BLaER1 treated with 17β-estradiol and CSF1 and Interleukin-3, amounts not matched to agents 10 nM and 100 nM (cell line): Measurements from ENCODE around the gene FFAR1.
A peak's percentile ranks its signal among the peaks of the same experiment; 100 is the strongest.
"Not testable (repeated sequence)": the region's sequence is repeated elsewhere in the genome, so short reads cannot be mapped to it uniquely, and the experiment has no call there.

ENCODE experiments used
- H3K27ac ChIP-seq, 11 experiments: shearing (Covaris generic); formaldehyde crosslinking; 2 replicates each; pipeline ENCODE4 v1.8.1; 2022
- H3K27me3 ChIP-seq, 11 experiments: shearing (Covaris generic); formaldehyde crosslinking; 2 replicates each; pipeline ENCODE4 v1.8.1; 2022
- H3K36me3 ChIP-seq, 11 experiments: shearing (Covaris generic); formaldehyde crosslinking; 2 replicates each; pipeline ENCODE4 v1.8.1; 2022
- H3K4me1 ChIP-seq, 10 experiments: shearing (Covaris generic); formaldehyde crosslinking; 2 replicates each; pipeline ENCODE4 v1.8.1; 2022
- H3K4me2 ChIP-seq, 11 experiments: shearing (Covaris generic); formaldehyde crosslinking; 2 replicates each; pipeline ENCODE4 v1.8.1; 2022
- H3K4me3 ChIP-seq, 10 experiments: shearing (Covaris generic); formaldehyde crosslinking; 2 replicates each; pipeline ENCODE4 v1.8.1; 2022
- H3K9ac ChIP-seq, 11 experiments: shearing (Covaris generic); formaldehyde crosslinking; 2 replicates each; pipeline ENCODE4 v1.8.1; 2022
- H3K9me3 ChIP-seq, 11 experiments: shearing (Covaris generic); formaldehyde crosslinking; replicated peaks in 1 of 11; 2 replicates each; pipeline ENCODE4 v1.8.1; 2022
- H4K20me1 ChIP-seq, 11 experiments: shearing (Covaris generic); formaldehyde crosslinking; 2 replicates each; pipeline ENCODE4 v1.8.1; 2022
- Cebpa-rat ChIP-seq, 11 experiments: shearing (Covaris generic); IDR thresholded peaks; 2 replicates each; pipeline ENCODE4 v1.8.1; 2022

FFAR1 gene

GRCh38 chr19:35354898-35355297 is 7.2 kb downstream of the FFAR1 start:
- H3K9ac ChIP-seq = peak overlapping the region in 1 of 11 experiments; percentile 9; a peak in 2 of 22 replicates
- H3K27ac ChIP-seq = no peak overlapping the region
- no peaks in the 10 kb centered on the region for H4K20me1 ChIP-seq
- H3K9me3 ChIP-seq = no peaks in the 10 kb centered on the region
- H3K4me3 ChIP-seq = no peak overlapping the region
- no peak for TF ChIP-seq Cebpa-rat (IDR thresholded peaks at IDR 0.05)
- H3K4me1 ChIP-seq = peaks cover 70 to 93% (median 84%) of the 10 kb centered on the region in 10 experiments
- H3K27me3 ChIP-seq = no peaks in the 10 kb centered on the region
- H3K36me3 ChIP-seq = peaks cover 0 to 20% (median 0%) of the 10 kb centered on the region in 11 experiments; a peak in 5 of 22 replicates
- H3K4me2 ChIP-seq = peak overlapping the region in 10 of 11 experiments; percentile 2 to 96 (median 68); a peak in 13 of 22 replicates

- Histone ChIP-seq H3K27ac (peak overlapping the region in 5 of 11 experiments; percentile 13 to 44 (median 32); a peak in 9 of 22 replicates), H3K9me3 (no peaks in the 10 kb centered on the region), H4K20me1 (no peaks in the 10 kb centered on the region), H3K4me3 (no peak overlapping the region), H3K9ac (peak overlapping the region in 5 of 11 experiments; percentile 18 to 44 (median 26); a peak in 3 of 22 replicates), H3K4me1 (peaks cover 62 to 86% (median 76%) of the 10 kb centered on the region in 10 experiments), H3K4me2 (peak overlapping the region; percentile 40 to 96 (median 68)), H3K36me3 (peaks cover 0 to 20% (median 0%) of the 10 kb centered on the region in 11 experiments; a peak in 5 of 22 replicates), H3K27me3 (no peaks in the 10 kb centered on the region)
- no peak for TF ChIP-seq Cebpa-rat (IDR thresholded peaks at IDR 0.05)
These were observed 8.2 kb downstream of the FFAR1 start for GRCh38 chr19:35355791-35356460.

- no peaks in the 10 kb centered on the region for H3K9me3 ChIP-seq
- H3K36me3 ChIP-seq = peaks cover 0 to 20% (median 0%) of the 10 kb centered on the region in 11 experiments; a peak in 5 of 22 replicates
- H3K4me1 ChIP-seq = peaks cover 48 to 77% (median 66%) of the 10 kb centered on the region in 10 experiments
- H3K4me2 ChIP-seq = peak within 1 kb of the TSS; percentile 40 to 96 (median 65)
- H3K27me3 ChIP-seq = no peaks in the 10 kb centered on the region
- no peak within 1 kb of the TSS for H3K4me3 ChIP-seq
- H4K20me1 ChIP-seq = no peaks in the 10 kb centered on the region
- TF ChIP-seq Cebpa-rat (IDR thresholded peaks at IDR 0.05) = peak in 10 of 11 experiments; percentile 26 to 90 (median 76); a peak in 14 of 22 replicates
- peak within 1 kb of the TSS in 2 of 11 experiments; percentile 5 to 12; a peak in 2 of 22 replicates for H3K9ac ChIP-seq
- H3K27ac ChIP-seq = peak within 1 kb of the TSS in 9 of 11 experiments; percentile 3 to 57 (median 30); a peak in 11 of 22 replicates
These were observed 10.3 kb downstream of the FFAR1 start, which contains the start of gene FFAR3 for GRCh38 chr19:35357867-35358573. Gene FFAR3 (plus strand): TSS chr19:35358460. CDS start chr19:35358891, 431 bp downstream.

- Histone ChIP-seq H3K36me3 (peaks cover 0 to 20% (median 0%) of the 10 kb centered on the region in 11 experiments; a peak in 5 of 22 replicates), H3K4me2 (peak overlapping the region in 1 of 11 experiments; percentile 20; a peak in 2 of 22 replicates), H3K4me1 (peaks cover 40 to 69% (median 58%) of the 10 kb centered on the region in 10 experiments)
- not testable (repeated sequence) for H4K20me1 ChIP-seq, H3K9me3 ChIP-seq, H3K27ac ChIP-seq, H3K4me3 ChIP-seq, H3K27me3 ChIP-seq, H3K9ac ChIP-seq
These were observed 11.1 kb downstream of the FFAR1 start for GRCh38 chr19:35358834-35359233.

GRCh38 chr19:35359395-35359794 is 11.7 kb downstream of the FFAR1 start:
- H3K4me2 ChIP-seq = peak overlapping the region in 3 of 11 experiments; percentile 20 to 33 (median 22); a peak in 3 of 22 replicates
- not testable (repeated sequence) for H3K27me3 ChIP-seq, H3K9me3 ChIP-seq, H3K27ac ChIP-seq, H3K9ac ChIP-seq, H4K20me1 ChIP-seq, H3K4me3 ChIP-seq
- H3K36me3 ChIP-seq = peaks cover 0 to 15% (median 0%) of the 10 kb centered on the region in 11 experiments; a peak in 5 of 22 replicates
- H3K4me1 ChIP-seq = peaks cover 39 to 63% (median 52%) of the 10 kb centered on the region in 10 experiments

- H3K27ac ChIP-seq, H3K4me2 ChIP-seq, H3K9ac ChIP-seq, H3K9me3 ChIP-seq, H4K20me1 ChIP-seq, H3K4me3 ChIP-seq, H3K27me3 ChIP-seq, H3K36me3 ChIP-seq: not testable (repeated sequence)
- peaks cover 35 to 59% (median 47%) of the 10 kb centered on the region in 10 experiments for H3K4me1 ChIP-seq
These were observed 12.4 kb downstream of the FFAR1 start for GRCh38 chr19:35360081-35360480.

- H3K4me1 ChIP-seq = peaks cover 26 to 51% (median 39%) of the 10 kb centered on the region in 10 experiments
- no peak overlapping the region for H3K27ac ChIP-seq
- no peak for TF ChIP-seq Cebpa-rat (IDR thresholded peaks at IDR 0.05)
- no peaks in the 10 kb centered on the region for H4K20me1 ChIP-seq
- no peaks in the 10 kb centered on the region for H3K9me3 ChIP-seq
- no peak overlapping the region for H3K9ac ChIP-seq
- H3K36me3 ChIP-seq = no peaks in the 10 kb centered on the region
- H3K27me3 ChIP-seq = no peaks in the 10 kb centered on the region
- no peak overlapping the region for H3K4me3 ChIP-seq
- peak overlapping the region in 10 of 11 experiments; percentile 16 to 50 (median 32); a peak in 15 of 22 replicates for H3K4me2 ChIP-seq
These were observed 13.2 kb downstream of the FFAR1 start for GRCh38 chr19:35360880-35361420.

GRCh38 chr19:35362261-35363000 is 14.7 kb downstream of the FFAR1 start:
- Histone ChIP-seq H3K4me1 (peaks cover 18 to 36% (median 27%) of the 10 kb centered on the region in 10 experiments), H4K20me1 (no peaks in the 10 kb centered on the region), H3K4me2 (peak overlapping the region in 3 of 11 experiments; percentile 22 to 46 (median 42); a peak in 1 of 22 replicates), H3K27ac (no peak overlapping the region), H3K4me3 (no peak overlapping the region), H3K9ac (no peak overlapping the region), H3K36me3 (no peaks in the 10 kb centered on the region), H3K9me3 (no peaks in the 10 kb centered on the region), H3K27me3 (no peaks in the 10 kb centered on the region)
- no peak for TF ChIP-seq Cebpa-rat (IDR thresholded peaks at IDR 0.05)
